CD14-positive monocyte (primary cell): ENCODE results near the gene EEPD1. TPM values are rescaled to one million over a fixed set of nuclear protein-coding genes. Genes with fewer than 3 reads are reported as not detected.

Experiments used
- DNase-seq, 3 donors: peaks; one replicate each; pipeline ENCODE4 v3.0.0-alpha.2; 2011 to 2022
- H2AFZ ChIP-seq: 2 replicates; pipeline ENCODE4 v1.6.0; 2012; ENCODE audit warnings: mild to moderate bottlenecking, low read depth, low read length, inconsistent platforms; ENCODE audit not compliant: insufficient read depth, poor library complexity, severe bottlenecking
- H3K27ac ChIP-seq, 2 donors: 1 replicate in 1 of 2; 2 replicates in 1 of 2; pipeline ENCODE4 v1.5.1; 2012 to 2013; ENCODE audit warnings: low read length in 2 of 2, control low read depth in 1 of 2, inconsistent platforms in 1 of 2, low read depth in 1 of 2, mild to moderate bottlenecking in 1 of 2
- H3K27me3 ChIP-seq, 2 donors: one replicate each; pipeline versions ENCODE4 v1.6.0 to v1.6.1; 2011 to 2013; ENCODE audit warnings: low read length in 2 of 2; ENCODE audit not compliant: control insufficient read depth in 2 of 2, insufficient read depth in 2 of 2
- H3K36me3 ChIP-seq, 2 donors: replicated peaks in 1 of 2; 1 replicate in 1 of 2; 2 replicates in 1 of 2; pipeline versions ENCODE4 v1.5.1 to v1.6.1; 2012 to 2013; ENCODE audit warnings: low read length in 2 of 2, control low read depth in 1 of 2, inconsistent platforms in 1 of 2, mild to moderate bottlenecking in 1 of 2; ENCODE audit not compliant: insufficient read depth in 2 of 2, control insufficient read depth in 1 of 2
- H3K4me1 ChIP-seq, 2 donors: 1 replicate in 1 of 2; 2 replicates in 1 of 2; pipeline versions ENCODE4 v1.5.1 to v1.6.1; 2012 to 2013; ENCODE audit warnings: low read length in 2 of 2, control low read depth in 1 of 2, inconsistent platforms in 1 of 2, mild to moderate bottlenecking in 1 of 2, moderate library complexity in 1 of 2; ENCODE audit not compliant: insufficient read depth in 2 of 2, control insufficient read depth in 1 of 2
- H3K4me2 ChIP-seq: replicated peaks from 2 replicates; pipeline ENCODE3; 2012; ENCODE audit warnings: low read length, moderate library complexity, mild to moderate bottlenecking; ENCODE audit not compliant: poor library complexity, severe bottlenecking; ENCODE audit errors: extremely low read depth
- H3K4me3 ChIP-seq, 3 experiments: fragments of 200-600 bp in 1 of 3; sonication (generic) in 1 of 3; replicated peaks in 1 of 3; 1 replicate in 2 of 3; 2 replicates in 1 of 3; pipeline ENCODE4 v1.5.1; 2011 to 2013; ENCODE audit warnings: low read length in 3 of 3, mild to moderate bottlenecking in 3 of 3, control low read depth in 2 of 3, low read depth in 2 of 3, inconsistent platforms in 1 of 3, moderate library complexity in 1 of 3
- H3K79me2 ChIP-seq: 2 replicates; pipeline ENCODE4 v1.6.0; 2012; ENCODE audit warnings: mild to moderate bottlenecking, control low read depth, inconsistent platforms, low read length, moderate library complexity; ENCODE audit not compliant: insufficient read depth
- H3K9ac ChIP-seq: 2 replicates; pipeline ENCODE4 v1.6.0; 2017; ENCODE audit warnings: low read length, mild to moderate bottlenecking; ENCODE audit not compliant: insufficient read depth, poor library complexity, severe bottlenecking
- H3K9me3 ChIP-seq, 2 donors: replicated peaks in 1 of 2; 1 replicate in 1 of 2; 2 replicates in 1 of 2; pipeline versions ENCODE4 v1.5.1 to v1.6.1; 2012 to 2013; ENCODE audit warnings: low read length in 2 of 2, control low read depth in 1 of 2; ENCODE audit not compliant: control insufficient read depth in 1 of 2, insufficient read depth in 1 of 2
- H4K20me1 ChIP-seq: 2 replicates; pipeline ENCODE4 v1.6.0; 2012; ENCODE audit warnings: mild to moderate bottlenecking, low read length, control low read depth, moderate library complexity; ENCODE audit not compliant: insufficient read depth
- H3K27ac Mint-ChIP-seq, 7 donors: one replicate each; pipeline ENCODE4 v1.8.0; 2020; ENCODE audit warnings: mild to moderate bottlenecking in 7 of 7, mixed read lengths in 7 of 7, moderate library complexity in 6 of 7, inconsistent platforms in 2 of 7
- H3K27me3 Mint-ChIP-seq, 3 donors: one replicate each; pipeline ENCODE4 v1.8.0; 2021 to 2022; ENCODE audit warnings: low read depth in 3 of 3, mild to moderate bottlenecking in 3 of 3, mixed read lengths in 3 of 3, moderate library complexity in 3 of 3, inconsistent platforms in 1 of 3
- H3K36me3 Mint-ChIP-seq, 2 donors: one replicate each; pipeline ENCODE4 v1.8.0; 2020; ENCODE audit warnings: mixed read lengths in 2 of 2, inconsistent platforms in 1 of 2, mild to moderate bottlenecking in 1 of 2
- H3K4me1 Mint-ChIP-seq: one replicate; pipeline ENCODE4 v1.8.0; 2020; ENCODE audit warnings: mild to moderate bottlenecking, mixed read lengths
- H3K4me3 Mint-ChIP-seq, 2 donors: one replicate each; pipeline ENCODE4 v1.8.0; 2020; ENCODE audit warnings: mild to moderate bottlenecking in 2 of 2, mixed read lengths in 2 of 2, moderate library complexity in 1 of 2
- H3K9me3 Mint-ChIP-seq, 7 donors: one replicate each; pipeline ENCODE4 v1.8.0; 2020 to 2022; ENCODE audit warnings: mixed read lengths in 7 of 7, mild to moderate bottlenecking in 6 of 7, moderate library complexity in 6 of 7, inconsistent platforms in 2 of 7
- WGBS: methylation state at CpG from one replicate; pipeline ENCODE4 v1.1.5; 2013; ENCODE audit warnings: missing lambda C conversion rate; ENCODE audit not compliant: insufficient coverage; 5-methylcytosine and 5-hydroxymethylcytosine counted together
- intact Hi-C, 2 donors: fragments of 100-400 bp; cut with micrococcal nuclease; formaldehyde crosslinking; loops; one replicate each; pipeline versions ENCODE4 v1.15.0 to v1.15.1; 2023
- polyA plus RNA-seq, 3 donors: library from polyadenylated mRNA; depleted of rRNA in 1 of 3; unstranded in 2 of 3; stranded (reverse) in 1 of 3; fragments of 300-500 nt in 2 of 3; fragments of >200 nt in 1 of 3; fragmentation: Illumina TruSeq in 2 of 3; gene quantifications; 1 replicate in 2 of 3; 2 replicates in 1 of 3; pipeline ENCODE4 v1.2.3, GENCODE V29; 2012 to 2021
- TF ChIP-seq, protein P1 (sequence below): fragments of 200-600 bp; IDR thresholded peaks from one replicate; pipeline ENCODE4 v1.8.0; 2022; ENCODE audit warnings: antibody characterized with exemption, mild to moderate bottlenecking

Gene EEPD1
- polyA plus RNA-seq, 3 donors: 8.6 to 14.4 (median 12.6) TPM

DNA sequence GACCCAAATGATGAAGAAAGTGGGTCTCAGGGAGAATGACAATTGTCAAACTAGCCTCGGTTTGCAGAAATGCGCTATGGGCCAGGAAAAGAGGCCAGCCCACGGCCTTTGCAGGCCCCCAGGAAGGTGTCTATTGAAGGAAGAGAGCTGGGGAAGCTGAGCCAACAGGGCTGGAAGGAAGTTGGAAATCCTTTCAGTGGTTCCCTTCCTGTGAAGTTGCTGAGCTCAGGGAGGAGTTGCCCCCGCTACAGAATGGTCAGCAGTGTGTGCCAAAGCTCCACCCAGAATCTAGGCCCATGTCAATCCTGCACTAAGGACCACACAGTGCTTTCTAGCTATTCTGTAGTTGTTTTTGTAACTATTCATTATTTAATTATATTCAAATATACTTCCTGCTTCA, 145.1 kb downstream of the EEPD1 start:
- Mint-ChIP-seq H3K4me1 (peaks cover 4% of the 10 kb centered on the region), H3K4me3 (no peak overlapping the region), H3K27ac (peak overlapping the region in 3 of 7 donors; percentile 8 to 68 (median 68)), H3K9me3 (no peaks in the 10 kb centered on the region), H3K36me3 (peaks cover 41 to 50% of the 10 kb centered on the region in 2 donors), H3K27me3 (peaks cover 0 to 2% (median 0%) of the 10 kb centered on the region in 3 donors)
- DNase-seq: no peak
- intact Hi-C loops: loop anchor here (5.0 to 10.0 kb wide), 2 partner anchors 46 to 143 kb away; partner anchors contain the start of gene EEPD1 (in 1 of the 2)
- Histone ChIP-seq H4K20me1 (no peaks in the 10 kb centered on the region), H3K36me3 (peaks cover 25 to 43% of the 10 kb centered on the region in 2 donors), H3K4me1 (no peaks in the 10 kb centered on the region), H3K9ac (no peak overlapping the region), H3K27me3 (no peaks in the 10 kb centered on the region), H3K27ac (no peak overlapping the region), H2AFZ (no peak overlapping the region), H3K9me3 (no peaks in the 10 kb centered on the region), H3K79me2 (no peaks in the 10 kb centered on the region), H3K4me2 (no peak overlapping the region), H3K4me3 (no peak overlapping the region)
- 87% methylated on average over 3 of the region's 4 CpGs for WGBS
- TF ChIP-seq, protein P1, sequence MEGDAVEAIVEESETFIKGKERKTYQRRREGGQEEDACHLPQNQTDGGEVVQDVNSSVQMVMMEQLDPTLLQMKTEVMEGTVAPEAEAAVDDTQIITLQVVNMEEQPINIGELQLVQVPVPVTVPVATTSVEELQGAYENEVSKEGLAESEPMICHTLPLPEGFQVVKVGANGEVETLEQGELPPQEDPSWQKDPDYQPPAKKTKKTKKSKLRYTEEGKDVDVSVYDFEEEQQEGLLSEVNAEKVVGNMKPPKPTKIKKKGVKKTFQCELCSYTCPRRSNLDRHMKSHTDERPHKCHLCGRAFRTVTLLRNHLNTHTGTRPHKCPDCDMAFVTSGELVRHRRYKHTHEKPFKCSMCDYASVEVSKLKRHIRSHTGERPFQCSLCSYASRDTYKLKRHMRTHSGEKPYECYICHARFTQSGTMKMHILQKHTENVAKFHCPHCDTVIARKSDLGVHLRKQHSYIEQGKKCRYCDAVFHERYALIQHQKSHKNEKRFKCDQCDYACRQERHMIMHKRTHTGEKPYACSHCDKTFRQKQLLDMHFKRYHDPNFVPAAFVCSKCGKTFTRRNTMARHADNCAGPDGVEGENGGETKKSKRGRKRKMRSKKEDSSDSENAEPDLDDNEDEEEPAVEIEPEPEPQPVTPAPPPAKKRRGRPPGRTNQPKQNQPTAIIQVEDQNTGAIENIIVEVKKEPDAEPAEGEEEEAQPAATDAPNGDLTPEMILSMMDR: no peak

GRCh38 chr7:36299223-36299774, 146.2 kb downstream of the EEPD1 start:
- H3K27ac Mint-ChIP-seq: peak overlapping the region in 1 of 7 donors; percentile 53
- 98% methylated on average over 14 of the region's 17 CpGs for WGBS

More at GRCh38 chr7:36299223-36299774, 146.2 kb downstream of the EEPD1 start:
- Histone ChIP-seq H3K36me3 (peaks cover 25 to 43% of the 10 kb centered on the region in 2 donors), H3K9ac (no peak overlapping the region), H4K20me1 (no peaks in the 10 kb centered on the region), H3K4me1 (no peaks in the 10 kb centered on the region), H3K27ac (no peak overlapping the region), H2AFZ (no peak overlapping the region), H3K4me2 (no peak overlapping the region), H3K9me3 (no peaks in the 10 kb centered on the region), H3K79me2 (no peaks in the 10 kb centered on the region), H3K4me3 (no peak overlapping the region), H3K27me3 (no peaks in the 10 kb centered on the region)
- intact Hi-C loops: loop anchor here (5.0 to 10.0 kb wide), 2 partner anchors 47 to 144 kb away; partner anchors contain the start of gene EEPD1 (in 1 of the 2)
- H3K36me3 Mint-ChIP-seq: peaks cover 41 to 48% of the 10 kb centered on the region in 2 donors
- H3K9me3 Mint-ChIP-seq: no peaks in the 10 kb centered on the region
- no peak overlapping the region for H3K4me3 Mint-ChIP-seq
- TF ChIP-seq, protein P1: no peak
- H3K27me3 Mint-ChIP-seq: peaks cover 0 to 4% (median 1%) of the 10 kb centered on the region in 3 donors
- no peak for DNase-seq
- H3K4me1 Mint-ChIP-seq: peaks cover 4% of the 10 kb centered on the region
